Skin epidermis (tissue), 12 donors: ENCODE data around the gene ASAH2.

ENCODE experiments used
- H3K27ac ChIP-seq, 21 experiments: fragments of 200-600 bp; sonication (generic) in 11 of 21; one replicate each; pipeline ENCODE4 v1.5.0; 2020; ENCODE audit warnings: mild to moderate bottlenecking in 3 of 21, inconsistent platforms in 2 of 21, moderate library complexity in 2 of 21
- H3K4me3 ChIP-seq, 7 experiments: fragments of 200-600 bp; sonication (generic) in 2 of 7; one replicate each; pipeline ENCODE4 v1.5.0; 2020; ENCODE audit warnings: inconsistent platforms in 2 of 7, mild to moderate bottlenecking in 2 of 7, moderate library complexity in 1 of 7

Gene ASAH2

DNA sequence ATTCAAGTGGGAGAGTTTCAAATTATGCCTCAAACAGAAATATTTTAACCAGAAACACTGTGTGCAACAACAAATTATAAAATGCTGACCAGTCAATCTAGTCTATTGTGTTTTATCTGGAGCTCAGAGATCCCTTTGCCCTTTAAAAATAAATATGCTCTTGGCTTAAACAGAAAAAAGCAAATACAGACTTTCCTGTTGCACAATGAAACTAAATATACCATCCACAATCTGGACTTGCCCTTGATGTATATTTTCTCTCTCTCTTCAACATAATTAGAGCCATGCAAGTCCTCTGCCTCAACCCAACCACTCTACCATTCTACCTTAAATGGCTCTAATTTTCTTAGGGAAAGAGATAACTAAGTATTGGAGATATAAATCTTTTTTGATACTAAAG lies 34.9 kb downstream of the ASAH2 start:
- no peak overlapping the region for H3K27ac ChIP-seq
- H3K4me3 ChIP-seq = no peak overlapping the region

DNA sequence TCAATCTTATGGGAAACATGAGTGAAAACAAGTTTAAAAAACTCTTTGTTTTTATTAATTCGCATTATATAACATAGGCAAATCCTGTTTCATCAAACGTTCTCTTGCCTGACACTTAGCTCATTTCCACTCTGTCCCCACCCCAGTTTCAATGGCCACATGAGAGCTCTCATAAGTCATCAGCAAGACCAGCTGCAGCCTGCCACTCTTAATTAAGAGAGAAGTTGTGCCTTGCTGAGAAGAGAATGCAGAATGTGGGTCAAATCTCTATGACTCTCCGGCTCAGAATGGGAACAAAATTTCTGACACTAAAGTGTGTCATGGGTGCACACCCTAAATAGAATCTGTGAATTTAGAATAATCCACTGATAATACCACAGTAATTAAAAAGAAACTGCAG lies 39.6 kb downstream of the ASAH2 start:
- Histone ChIP-seq H3K4me3 (no peak overlapping the region), H3K27ac (no peak overlapping the region)

GRCh38 chr10:50210876-50211275 lies 40.4 kb downstream of the ASAH2 start:
- Histone ChIP-seq H3K27ac (no peak overlapping the region), H3K4me3 (no peak overlapping the region)
